HL-60 (cell line): ENCODE measurements around the gene C10orf105.

Experiments
- DNase-seq, 2 experiments: peaks; one replicate each; pipeline ENCODE4 v3.0.0-alpha.2; 2010 to 2020; ENCODE audit warnings: low read depth in 1 of 2, low spot score in 1 of 2
- H3K27ac ChIP-seq: fragments of 250-450 bp; sonication (Bioruptor Pico); replicated peaks from 2 replicates; pipeline ENCODE4 v1.5.1; 2020; ENCODE audit warnings: mild to moderate bottlenecking, moderate library complexity
- H3K27me3 ChIP-seq: fragments of 250-450 bp; sonication (Bioruptor Pico); 2 replicates; pipeline ENCODE4 v1.5.1; 2021; ENCODE audit warnings: mild to moderate bottlenecking, moderate library complexity; ENCODE audit not compliant: insufficient read depth, poor library complexity, severe bottlenecking
- H3K4me3 ChIP-seq: replicated peaks from 2 replicates; pipeline ENCODE4 v1.5.1; 2011; ENCODE audit warnings: mild to moderate bottlenecking, control low read depth, low read length; ENCODE audit not compliant: insufficient read depth
- CTCF ChIP-seq: IDR thresholded peaks from one replicate; pipeline ENCODE4 v1.5.1; 2011; ENCODE audit warnings: low read length, control low read depth, inconsistent platforms; ENCODE audit not compliant: insufficient read depth
- GABPA ChIP-seq: IDR thresholded peaks from 2 replicates; pipeline ENCODE4 v1.6.1; 2012; ENCODE audit warnings: low read depth
- POLR2AphosphoS5 ChIP-seq: IDR thresholded peaks from 2 replicates; pipeline ENCODE4 v1.6.1; 2012; ENCODE audit warnings: low read depth
- REST ChIP-seq: IDR thresholded peaks from 2 replicates; pipeline ENCODE4 v1.6.1; 2012; ENCODE audit warnings: low read depth; ENCODE audit not compliant: insufficient replicate concordance
- SPI1 ChIP-seq: IDR thresholded peaks from 2 replicates; pipeline ENCODE4 v1.6.1; 2012; ENCODE audit warnings: low read depth, mild to moderate bottlenecking, borderline replicate concordance

The C10orf105 gene

GRCh38 chr10:71765906-71766716 is 46.5 kb upstream of the C10orf105 start:
- H3K27me3 ChIP-seq: no peaks in the 10 kb centered on the region
- no peak overlapping the region for H3K27ac ChIP-seq
- peak in 1 of 2 experiments; percentile 8 for DNase-seq
- TF ChIP-seq CTCF: no peak
- no peak for TF ChIP-seq SPI1
- no peak for TF ChIP-seq POLR2AphosphoS5
- no peak for TF ChIP-seq REST
- no peak for TF ChIP-seq GABPA
- H3K4me3 ChIP-seq: no peak overlapping the region

- no peak overlapping the region for H3K4me3 ChIP-seq
- TF ChIP-seq POLR2AphosphoS5: no peak
- TF ChIP-seq SPI1: no peak
- TF ChIP-seq GABPA: no peak
- TF ChIP-seq CTCF: no peak
- TF ChIP-seq REST: no peak
- DNase-seq: peak in 1 of 2 experiments; percentile 26
- H3K27me3 ChIP-seq: no peaks in the 10 kb centered on the region
- no peak overlapping the region; the same call in 1 of the 2 replicates for H3K27ac ChIP-seq
These were observed 45.8 kb upstream of the C10orf105 start for GRCh38 chr10:71765176-71765904.

GRCh38 chr10:71763352-71764127 is 44.0 kb upstream of the C10orf105 start:
- no peaks in the 10 kb centered on the region for H3K27me3 ChIP-seq
- H3K4me3 ChIP-seq: no peak overlapping the region
- no peak overlapping the region for H3K27ac ChIP-seq
- no peak for DNase-seq
- TF ChIP-seq REST (no peak), CTCF (no peak), POLR2AphosphoS5 (no peak), SPI1 (no peak), GABPA (no peak)
